ENCODE measurements around the gene WDR19.

DNA sequence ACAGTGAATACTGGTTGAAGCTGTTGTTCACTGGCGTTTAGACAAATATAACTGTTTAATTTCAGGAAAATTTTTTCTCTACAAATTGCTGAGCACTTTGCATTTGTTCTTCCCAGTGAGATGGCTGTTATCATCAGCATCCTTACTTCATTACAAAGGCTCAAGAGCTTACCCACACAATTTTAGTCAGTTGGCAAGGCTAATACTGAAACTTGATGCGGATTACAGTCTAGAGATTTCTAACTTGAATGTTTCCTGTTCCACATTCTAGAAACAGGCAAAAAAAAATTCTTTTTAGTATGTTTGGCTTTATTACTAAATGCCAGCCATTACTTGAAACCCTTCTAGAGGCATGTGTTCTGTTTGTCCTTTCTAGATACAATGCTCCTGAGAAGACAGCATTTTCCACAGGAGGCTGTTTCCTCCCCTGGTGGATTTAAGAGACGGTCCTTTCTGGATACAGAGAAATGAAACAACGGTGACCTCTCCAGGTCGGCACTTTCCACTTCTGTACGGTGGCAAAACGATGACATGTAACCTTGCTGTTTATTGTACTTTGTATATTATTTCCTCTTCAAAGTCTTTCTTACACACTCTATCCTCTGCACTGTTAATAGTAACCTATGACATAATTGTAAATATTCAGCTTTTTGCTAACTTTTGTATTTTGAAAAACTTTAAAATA is 102.9 kb downstream of the WDR19 start:
- TF ChIP-seq, protein P1, sequence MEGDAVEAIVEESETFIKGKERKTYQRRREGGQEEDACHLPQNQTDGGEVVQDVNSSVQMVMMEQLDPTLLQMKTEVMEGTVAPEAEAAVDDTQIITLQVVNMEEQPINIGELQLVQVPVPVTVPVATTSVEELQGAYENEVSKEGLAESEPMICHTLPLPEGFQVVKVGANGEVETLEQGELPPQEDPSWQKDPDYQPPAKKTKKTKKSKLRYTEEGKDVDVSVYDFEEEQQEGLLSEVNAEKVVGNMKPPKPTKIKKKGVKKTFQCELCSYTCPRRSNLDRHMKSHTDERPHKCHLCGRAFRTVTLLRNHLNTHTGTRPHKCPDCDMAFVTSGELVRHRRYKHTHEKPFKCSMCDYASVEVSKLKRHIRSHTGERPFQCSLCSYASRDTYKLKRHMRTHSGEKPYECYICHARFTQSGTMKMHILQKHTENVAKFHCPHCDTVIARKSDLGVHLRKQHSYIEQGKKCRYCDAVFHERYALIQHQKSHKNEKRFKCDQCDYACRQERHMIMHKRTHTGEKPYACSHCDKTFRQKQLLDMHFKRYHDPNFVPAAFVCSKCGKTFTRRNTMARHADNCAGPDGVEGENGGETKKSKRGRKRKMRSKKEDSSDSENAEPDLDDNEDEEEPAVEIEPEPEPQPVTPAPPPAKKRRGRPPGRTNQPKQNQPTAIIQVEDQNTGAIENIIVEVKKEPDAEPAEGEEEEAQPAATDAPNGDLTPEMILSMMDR (IDR thresholded peaks at IDR 0.05; ENCODE audit: low read length) = no peak
- no peak for TF ChIP-seq EZH2 (IDR thresholded peaks at IDR 0.05; ENCODE audit: borderline replicate concordance, low read length)
